Transverse colon (tissue), 3 donors: ENCODE data around the gene CSNK2A1.

ENCODE experiments used
- POLR2A ChIP-seq: fragments of 450-650 bp; IDR thresholded peaks from one replicate; pipeline ENCODE4 v1.6.1; 2016; ENCODE audit warnings: antibody characterized with exemption, mild to moderate bottlenecking, moderate library complexity
- TF ChIP-seq, protein P1 (sequence below), 5 experiments: fragments of 200-600 bp in 3 of 5; fragments of 450-650 bp in 2 of 5; sonication (generic) in 3 of 5; IDR thresholded peaks; 1 replicate in 2 of 5; 2 replicates in 3 of 5; pipeline ENCODE4 v1.5.1; 2016 to 2017; ENCODE audit warnings: antibody characterized with exemption in 5 of 5, inconsistent platforms in 3 of 5, mild to moderate bottlenecking in 2 of 5, moderate library complexity in 1 of 5

DNA sequence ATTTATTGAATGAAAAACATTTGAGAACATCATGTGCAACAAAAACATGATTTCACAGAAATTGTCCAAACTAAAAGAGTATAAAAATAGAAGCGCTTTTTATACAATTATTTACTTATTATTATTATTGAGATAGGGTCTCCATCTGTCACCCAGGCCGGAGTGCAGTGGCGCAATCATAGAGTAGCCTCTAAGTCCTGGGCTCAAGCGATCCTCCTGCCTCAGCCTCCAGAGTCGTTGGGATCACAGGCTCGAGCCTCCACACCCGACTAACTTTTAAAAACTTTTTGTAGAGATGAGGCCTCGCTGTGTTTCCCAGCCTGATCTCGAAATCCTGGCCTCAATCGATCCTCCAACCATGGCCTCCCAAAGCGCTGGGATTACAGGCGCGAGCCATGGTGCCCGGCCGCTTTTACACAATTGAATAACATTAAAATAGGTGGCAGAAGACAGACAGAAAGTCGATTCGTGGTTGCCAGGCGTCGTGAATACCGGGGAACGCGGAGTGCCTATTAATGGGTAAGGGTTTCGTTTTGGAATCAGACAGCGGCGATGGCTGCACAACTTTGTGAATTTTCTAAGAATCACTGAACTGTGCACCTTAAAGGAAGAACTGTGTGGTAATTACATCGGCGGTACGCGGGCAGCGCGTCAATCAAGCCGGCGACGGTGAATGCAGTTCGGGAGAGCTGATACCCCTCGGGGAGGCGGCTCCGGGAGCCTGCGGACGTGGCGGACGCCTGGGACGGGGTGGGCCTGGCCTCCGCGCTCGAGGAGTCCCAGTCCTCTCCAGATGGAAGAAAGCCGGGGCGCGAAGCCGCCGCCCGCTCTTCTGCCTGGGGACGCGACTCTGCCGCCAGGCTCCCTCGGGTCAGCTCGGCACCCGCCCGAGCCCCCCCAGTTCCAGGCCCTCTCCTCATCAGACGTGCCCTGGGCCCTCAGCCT, 82.1 kb downstream of the CSNK2A1 start:
- TF ChIP-seq, protein P1, sequence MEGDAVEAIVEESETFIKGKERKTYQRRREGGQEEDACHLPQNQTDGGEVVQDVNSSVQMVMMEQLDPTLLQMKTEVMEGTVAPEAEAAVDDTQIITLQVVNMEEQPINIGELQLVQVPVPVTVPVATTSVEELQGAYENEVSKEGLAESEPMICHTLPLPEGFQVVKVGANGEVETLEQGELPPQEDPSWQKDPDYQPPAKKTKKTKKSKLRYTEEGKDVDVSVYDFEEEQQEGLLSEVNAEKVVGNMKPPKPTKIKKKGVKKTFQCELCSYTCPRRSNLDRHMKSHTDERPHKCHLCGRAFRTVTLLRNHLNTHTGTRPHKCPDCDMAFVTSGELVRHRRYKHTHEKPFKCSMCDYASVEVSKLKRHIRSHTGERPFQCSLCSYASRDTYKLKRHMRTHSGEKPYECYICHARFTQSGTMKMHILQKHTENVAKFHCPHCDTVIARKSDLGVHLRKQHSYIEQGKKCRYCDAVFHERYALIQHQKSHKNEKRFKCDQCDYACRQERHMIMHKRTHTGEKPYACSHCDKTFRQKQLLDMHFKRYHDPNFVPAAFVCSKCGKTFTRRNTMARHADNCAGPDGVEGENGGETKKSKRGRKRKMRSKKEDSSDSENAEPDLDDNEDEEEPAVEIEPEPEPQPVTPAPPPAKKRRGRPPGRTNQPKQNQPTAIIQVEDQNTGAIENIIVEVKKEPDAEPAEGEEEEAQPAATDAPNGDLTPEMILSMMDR (IDR thresholded peaks at IDR 0.05): no peak
- TF ChIP-seq POLR2A: no peak
